Renal cortical epithelial cell (primary cell): Measurements from ENCODE around the gene PTPN14. TPM values are rescaled to one million over a fixed set of nuclear protein-coding genes. Genes with fewer than 3 reads are reported as not detected.

ENCODE experiments used
- DNase-seq: peaks from one replicate; pipeline ENCODE4 v3.0.0-alpha.2; 2011; ENCODE audit warnings: low read depth
- total RNA-seq: library from RNA; depleted of rRNA; stranded (reverse); fragments of >200 nt; gene quantifications from 2 replicates; pipeline ENCODE4 v1.2.3, GENCODE V29; 2014

PTPN14 gene
- total RNA-seq, 1 donor from 2014 or later, result 114 TPM

- no peak for DNase-seq
Observed at GRCh38 chr1:214310777-214311690, 240.4 kb downstream of the PTPN14 start.

GRCh38 chr1:214310010-214310409 lies 241.4 kb downstream of the PTPN14 start:
- no peak for DNase-seq

- DNase-seq, result no peak
Observed at GRCh38 chr1:214306269-214306668, 245.1 kb downstream of the PTPN14 start.

GRCh38 chr1:214305164-214305751 lies 246.1 kb downstream of the PTPN14 start:
- no peak for DNase-seq

GRCh38 chr1:214303141-214303930 lies 248.1 kb downstream of the PTPN14 start:
- DNase-seq, result no peak

- no peak for DNase-seq
Observed at GRCh38 chr1:214301526-214301925, 249.9 kb downstream of the PTPN14 start.

- no peak for DNase-seq
Observed at GRCh38 chr1:214300149-214300780, 251.1 kb downstream of the PTPN14 start.

Other genes with a start within 250 kb of the PTPN14 start
- gene CENPF, start 51.6 kb upstream of the PTPN14 start, total RNA-seq, result 8.7 and 21.4 TPM in 2 replicates